ENCODE data around the gene MYL7. TPM values are rescaled to one million over a fixed set of nuclear protein-coding genes. Genes with fewer than 3 reads are reported as not detected.

Gene MYL7, protein sequence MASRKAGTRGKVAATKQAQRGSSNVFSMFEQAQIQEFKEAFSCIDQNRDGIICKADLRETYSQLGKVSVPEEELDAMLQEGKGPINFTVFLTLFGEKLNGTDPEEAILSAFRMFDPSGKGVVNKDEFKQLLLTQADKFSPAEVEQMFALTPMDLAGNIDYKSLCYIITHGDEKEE
- total RNA-seq: not detected in 2 replicates

DNA sequence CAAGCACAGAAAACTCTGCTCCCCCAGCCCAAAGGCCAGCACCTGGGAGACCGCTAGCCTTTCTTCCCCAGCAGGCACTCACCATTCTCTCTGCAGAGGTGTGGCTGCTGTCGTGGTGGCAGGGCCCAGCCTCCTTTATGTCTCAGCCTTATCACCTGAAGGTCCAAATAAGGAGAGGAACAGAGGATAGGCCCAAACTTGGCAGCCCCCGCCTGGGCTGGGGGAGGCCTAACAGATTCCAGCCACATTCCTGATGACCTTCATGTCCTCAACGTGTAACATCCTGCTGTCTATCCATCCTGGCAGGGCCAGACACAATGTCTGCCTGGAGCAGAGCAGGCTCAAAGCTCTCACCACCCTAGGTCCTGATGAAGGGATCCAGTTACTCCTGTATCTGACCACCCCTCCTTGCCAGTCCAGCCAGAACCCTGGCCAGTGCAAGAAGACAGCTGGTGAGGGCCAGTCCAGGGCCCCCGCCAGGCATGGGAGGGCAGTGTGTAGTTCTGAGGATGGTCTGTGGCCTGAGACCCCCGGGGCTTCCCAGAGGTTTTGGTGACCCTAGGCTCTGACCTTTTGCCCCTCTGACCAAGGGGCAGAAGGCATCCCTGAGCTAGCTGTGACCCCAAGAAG lies at the start of gene MYL7:
Gene MYL7, minus strand, starts transcription at position 112 of the 630 bp plus-strand sequence. Its CDS starts 27 bp downstream, at position 85.

DNA sequence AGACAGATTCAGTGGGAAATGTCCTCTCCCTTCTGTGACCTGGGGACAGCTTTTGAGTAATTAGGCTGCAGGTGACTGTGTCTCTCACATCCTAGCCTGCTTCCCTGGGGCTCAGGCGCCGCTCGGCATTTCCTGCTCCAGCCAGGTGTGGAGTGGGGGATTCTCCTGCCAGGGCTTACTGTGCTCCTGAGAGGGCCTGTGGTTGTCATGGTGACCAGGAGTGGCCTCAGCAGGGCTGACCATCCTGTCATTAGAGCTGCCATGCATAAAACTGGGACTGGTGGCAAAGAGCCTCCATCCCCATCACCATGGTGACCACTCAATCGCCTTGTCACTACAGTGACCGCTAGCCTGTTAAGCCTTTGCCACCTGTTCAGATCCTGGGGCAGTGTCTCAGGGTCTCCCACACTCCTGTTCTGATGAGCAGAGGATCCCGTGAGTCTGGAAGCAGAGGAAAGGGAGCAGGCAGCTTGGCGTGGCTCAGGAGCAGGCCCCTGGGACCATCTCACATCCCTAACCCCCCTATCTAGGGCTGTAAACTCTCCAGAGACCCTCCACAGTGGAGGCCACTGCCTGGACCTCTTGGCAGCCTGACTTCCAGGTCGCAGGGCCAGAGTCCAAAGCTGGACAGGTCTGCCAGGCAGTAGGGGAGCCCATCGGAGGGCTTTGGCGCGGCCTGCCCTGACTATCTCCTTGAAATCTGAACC lies 48.3 kb upstream of the MYL7 start, which contains the start of gene GCK:
Gene GCK, minus strand, starts transcription at position 154 of the 707 bp plus-strand sequence. CDS start 486 bp downstream, outside the sequence.

DNA sequence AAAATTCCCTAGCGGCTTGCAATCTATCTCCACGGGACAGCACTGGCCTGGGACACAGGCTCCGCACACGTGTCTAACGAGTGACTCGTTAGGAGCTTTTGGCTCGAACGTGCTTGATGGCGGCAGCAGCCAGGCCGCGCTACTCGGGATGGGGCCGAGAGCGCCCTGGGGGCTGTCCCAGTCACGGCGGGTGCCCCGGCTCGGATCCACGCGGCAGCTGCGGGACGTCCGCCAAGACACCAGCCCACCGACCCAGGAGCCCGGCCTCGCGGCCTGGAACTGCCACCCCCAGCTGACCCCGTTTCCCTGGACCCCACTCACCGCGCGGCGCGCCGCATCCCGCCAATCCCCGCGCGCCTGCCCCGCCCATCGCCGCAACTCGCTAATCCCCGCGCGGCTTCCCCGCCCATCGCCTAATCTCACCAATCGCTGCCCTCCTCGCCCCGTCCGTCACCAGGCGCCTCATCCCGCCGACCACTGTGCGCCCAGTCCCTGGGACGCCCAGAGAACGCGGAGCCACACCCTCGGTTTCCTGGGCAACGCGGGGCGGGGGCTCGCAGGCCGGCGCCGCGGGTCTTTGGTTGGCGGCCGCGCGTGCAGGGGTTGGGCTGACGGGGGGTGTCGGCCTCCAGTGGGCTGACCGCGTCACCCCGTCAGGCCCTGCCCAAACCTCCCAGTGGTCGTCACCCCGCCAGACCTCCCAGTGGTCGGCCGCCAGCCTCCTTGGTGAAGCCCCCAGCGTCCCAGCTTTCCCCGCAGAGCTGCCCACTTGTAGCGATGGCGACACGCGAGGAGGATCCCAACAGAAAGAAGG lies 17.7 kb downstream of the MYL7 start, which contains the start of gene POLD2:
Gene POLD2, minus strand, starts transcription at position 359 of the 814 bp plus-strand sequence. CDS start 1,495 bp downstream, outside the sequence.

DNA sequence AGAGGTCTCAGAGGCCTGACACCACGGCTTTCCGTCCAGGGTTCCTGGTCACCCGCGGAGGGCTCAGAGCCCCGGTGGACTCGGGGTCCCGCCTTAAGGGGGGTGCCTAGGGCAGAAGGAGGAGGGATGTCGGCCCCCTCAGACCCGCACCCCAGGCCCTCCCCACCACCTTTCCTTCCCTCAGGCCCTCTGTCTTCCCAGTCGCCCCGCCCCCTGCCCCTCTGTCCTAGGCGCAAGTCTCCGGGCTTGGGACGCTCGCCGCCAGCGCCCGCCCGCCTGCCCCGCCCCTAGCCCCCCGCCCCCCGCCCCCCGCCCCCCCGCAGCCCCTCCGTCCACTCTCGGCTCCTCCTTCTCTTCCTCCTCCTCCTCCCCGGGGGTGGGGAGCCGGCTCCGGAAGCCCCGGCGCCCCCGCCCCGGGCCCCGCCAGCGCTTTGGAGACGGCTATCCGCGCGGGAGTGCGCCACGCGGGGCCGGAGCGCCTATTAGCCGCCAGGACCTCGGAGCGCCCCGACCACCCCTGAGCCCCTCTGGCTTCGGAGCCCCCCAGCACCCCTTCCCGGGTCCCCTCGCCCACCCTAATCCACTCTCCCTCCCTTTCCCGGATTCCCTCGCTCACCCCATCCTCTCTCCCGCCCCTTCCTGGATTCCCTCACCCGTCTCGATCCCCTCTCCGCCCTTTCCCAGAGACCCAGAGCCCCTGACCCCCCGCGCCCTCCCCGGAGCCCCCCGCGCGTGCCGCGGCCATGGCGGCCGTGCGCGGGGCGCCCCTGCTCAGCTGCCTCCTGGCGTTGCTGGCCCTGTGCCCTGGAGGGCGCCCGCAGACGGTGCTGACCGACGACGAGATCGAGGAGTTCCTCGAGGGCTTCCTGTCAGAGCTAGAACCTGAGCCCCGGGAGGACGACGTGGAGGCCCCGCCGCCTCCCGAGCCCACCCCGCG lies 36.9 kb downstream of the MYL7 start, which contains the start of gene AEBP1:
Gene AEBP1, plus strand, starts transcription at position 423 of the 937 bp plus-strand sequence. Its CDS starts 321 bp downstream, at position 744.

Other genes with a start within 250 kb of the MYL7 start
- gene URGCP, start 234.7 kb downstream of the MYL7 start, total RNA-seq: 28.0 and 35.2 TPM in 2 replicates
- gene UBE2D4, start 214.9 kb downstream of the MYL7 start, total RNA-seq: 4.9 and 6.7 TPM in 2 replicates
- not detected in 2 replicates for gene SPDYE1, start 143.4 kb downstream of the MYL7 start, total RNA-seq
- 59.0 and 163 TPM in 2 replicates for gene DBNL, start 96.6 kb downstream of the MYL7 start, total RNA-seq
- gene PGAM2, start 75.8 kb downstream of the MYL7 start, total RNA-seq: 1.3 TPM in 1 of 2 replicates, not detected in the other
- 9.4 and 11.6 TPM in 2 replicates for gene POLM, start 58.8 kb downstream of the MYL7 start, total RNA-seq
- 3.6 TPM in 1 of 2 replicates, not detected in the other for gene AEBP1, start 37.0 kb downstream of the MYL7 start, total RNA-seq
- 103 and 107 TPM in 2 replicates for gene POLD2, start 17.8 kb downstream of the MYL7 start, total RNA-seq
- gene GCK, start 48.1 kb upstream of the MYL7 start, total RNA-seq: 0.21 and 0.96 TPM in 2 replicates
- gene YKT6, start 59.6 kb upstream of the MYL7 start, total RNA-seq: 44.3 and 85.5 TPM in 2 replicates
- gene CAMK2B, start 184.3 kb upstream of the MYL7 start, total RNA-seq: 0.72 TPM in 1 of 2 replicates, not detected in the other

Data from tracheal epithelial cell (primary cell).